ENCODE measurements around the gene NLN. TPM values are rescaled to one million over a fixed set of nuclear protein-coding genes. Genes with fewer than 3 reads are reported as not detected.

Gene NLN
- total and polyA plus RNA-seq, 2 donors (not counting 1 experiment from before 2014, with no cell fraction given): 1.7 to 6.8 TPM

DNA sequence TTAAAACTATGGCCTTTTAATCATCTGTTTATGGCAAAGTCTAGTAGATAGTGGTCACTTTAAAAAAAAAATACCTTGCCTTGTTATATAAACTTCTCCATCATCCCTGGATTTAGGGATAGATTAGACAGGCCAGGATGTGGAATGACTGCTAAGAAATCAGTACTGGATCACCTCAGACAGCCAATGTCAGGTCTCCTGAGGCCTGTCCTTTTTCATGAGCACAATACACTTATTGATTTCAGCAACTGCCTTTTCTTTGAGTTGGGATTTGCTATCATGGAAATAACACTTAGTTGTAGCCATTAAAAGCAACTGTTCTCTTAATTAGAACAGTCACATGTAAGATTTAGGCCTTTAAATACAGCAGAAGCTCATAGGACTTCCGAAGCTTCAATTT is 77.9 kb downstream of the NLN start:
- Histone ChIP-seq H3K9me3 (ENCODE audit: control extremely low read depth in 1 of 3, control insufficient read depth in 2 of 3, insufficient read depth in 1 of 3, low read length in 2 of 3) (peaks cover 0 to 20% (median 10%) of the 10 kb centered on the region in 3 donors), H3K79me2 (ENCODE audit: control insufficient read depth, insufficient read depth, low read length) (no peaks in the 10 kb centered on the region), H4K20me1 (ENCODE audit: control insufficient read depth, insufficient read depth, low read length, poor library complexity, severe bottlenecking) (no peaks in the 10 kb centered on the region), H3K27me3 (replicated peaks in 1 of 4; ENCODE audit: control extremely low read depth in 1 of 4, control insufficient read depth in 3 of 4, insufficient read depth in 4 of 4, low read length in 3 of 4) (no peaks in the 10 kb centered on the region), H3K4me3 (ENCODE audit: control extremely low read depth in 1 of 5, extremely low read depth in 1 of 5, insufficient read depth in 1 of 5, low read depth in 2 of 5, low read length in 4 of 5) (no peak overlapping the region), H3K36me3 (replicated peaks in 1 of 2; ENCODE audit: control extremely low read depth in 1 of 2, control insufficient read depth in 1 of 2, extremely low read depth in 1 of 2, insufficient read depth in 2 of 2, low read length in 1 of 2) (no peaks in the 10 kb centered on the region), H3K27ac (ENCODE audit: low read length in 2 of 2) (no peak overlapping the region), H3K9ac (ENCODE audit: low read length) (no peak overlapping the region), H2AFZ (ENCODE audit: insufficient read depth, low read depth, low read length, poor library complexity, severe bottlenecking) (no peak overlapping the region), H3K4me2 (replicated peaks; ENCODE audit: low read depth, low read length, poor library complexity, severe bottlenecking) (no peak overlapping the region), H3K4me1 (ENCODE audit: control insufficient read depth in 2 of 2, insufficient read depth in 2 of 2, low read length in 2 of 2) (no peaks in the 10 kb centered on the region)
- WGBS (ENCODE audit: insufficient coverage): no CpG with 5 or more reads among the region's 1 CpG
- Mint-ChIP-seq H3K27ac (no peak overlapping the region), H3K4me1 (no peaks in the 10 kb centered on the region), H3K27me3 (no peaks in the 10 kb centered on the region), H3K9me3 (ENCODE audit: insufficient read depth) (no peaks in the 10 kb centered on the region), H3K4me3 (no peak overlapping the region)
- TF ChIP-seq, protein P1, sequence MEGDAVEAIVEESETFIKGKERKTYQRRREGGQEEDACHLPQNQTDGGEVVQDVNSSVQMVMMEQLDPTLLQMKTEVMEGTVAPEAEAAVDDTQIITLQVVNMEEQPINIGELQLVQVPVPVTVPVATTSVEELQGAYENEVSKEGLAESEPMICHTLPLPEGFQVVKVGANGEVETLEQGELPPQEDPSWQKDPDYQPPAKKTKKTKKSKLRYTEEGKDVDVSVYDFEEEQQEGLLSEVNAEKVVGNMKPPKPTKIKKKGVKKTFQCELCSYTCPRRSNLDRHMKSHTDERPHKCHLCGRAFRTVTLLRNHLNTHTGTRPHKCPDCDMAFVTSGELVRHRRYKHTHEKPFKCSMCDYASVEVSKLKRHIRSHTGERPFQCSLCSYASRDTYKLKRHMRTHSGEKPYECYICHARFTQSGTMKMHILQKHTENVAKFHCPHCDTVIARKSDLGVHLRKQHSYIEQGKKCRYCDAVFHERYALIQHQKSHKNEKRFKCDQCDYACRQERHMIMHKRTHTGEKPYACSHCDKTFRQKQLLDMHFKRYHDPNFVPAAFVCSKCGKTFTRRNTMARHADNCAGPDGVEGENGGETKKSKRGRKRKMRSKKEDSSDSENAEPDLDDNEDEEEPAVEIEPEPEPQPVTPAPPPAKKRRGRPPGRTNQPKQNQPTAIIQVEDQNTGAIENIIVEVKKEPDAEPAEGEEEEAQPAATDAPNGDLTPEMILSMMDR (IDR thresholded peaks at IDR 0.05): no peak
- TF ChIP-seq EZH2 (IDR thresholded peaks at IDR 0.05; ENCODE audit: borderline replicate concordance, insufficient read depth, low read depth, low read length, poor library complexity, severe bottlenecking): no peak
- ChIA-PET CTCF (no interaction called here), POLR2A (no interaction called here)
- intact Hi-C loops (cut with micrococcal nuclease): no loop called here
- no peak for ATAC-seq (ENCODE audit: low read depth)
- no peak for DNase-seq

DNA sequence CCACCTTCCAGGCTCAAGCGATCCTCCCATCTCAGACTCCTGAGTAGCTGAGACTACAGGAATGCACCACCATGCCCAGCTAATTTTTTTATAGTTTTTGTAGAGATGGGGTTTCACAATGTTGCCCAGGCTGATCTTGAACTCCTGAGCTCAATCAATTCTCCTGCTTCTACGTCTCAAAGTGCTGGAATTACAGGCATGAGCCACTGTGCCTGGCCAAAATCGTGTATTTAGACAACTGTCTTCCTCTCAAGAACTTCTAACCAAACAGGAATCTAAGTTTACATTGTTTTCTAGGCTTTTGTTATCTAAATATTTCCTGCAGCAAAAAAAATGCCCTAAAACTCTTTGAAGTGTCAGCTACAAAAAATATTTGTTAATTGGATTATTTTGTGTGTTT is 78.8 kb downstream of the NLN start:
- Histone ChIP-seq H3K36me3 (replicated peaks in 1 of 2; ENCODE audit: control extremely low read depth in 1 of 2, control insufficient read depth in 1 of 2, extremely low read depth in 1 of 2, insufficient read depth in 2 of 2, low read length in 1 of 2) (no peaks in the 10 kb centered on the region), H3K79me2 (ENCODE audit: control insufficient read depth, insufficient read depth, low read length) (no peaks in the 10 kb centered on the region), H3K9ac (ENCODE audit: low read length) (no peak overlapping the region), H2AFZ (ENCODE audit: insufficient read depth, low read depth, low read length, poor library complexity, severe bottlenecking) (no peak overlapping the region), H4K20me1 (ENCODE audit: control insufficient read depth, insufficient read depth, low read length, poor library complexity, severe bottlenecking) (no peaks in the 10 kb centered on the region), H3K4me3 (ENCODE audit: control extremely low read depth in 1 of 5, extremely low read depth in 1 of 5, insufficient read depth in 1 of 5, low read depth in 2 of 5, low read length in 4 of 5) (no peak overlapping the region), H3K4me1 (ENCODE audit: control insufficient read depth in 2 of 2, insufficient read depth in 2 of 2, low read length in 2 of 2) (no peaks in the 10 kb centered on the region), H3K4me2 (replicated peaks; ENCODE audit: low read depth, low read length, poor library complexity, severe bottlenecking) (no peak overlapping the region), H3K27ac (ENCODE audit: low read length in 2 of 2) (no peak overlapping the region), H3K27me3 (replicated peaks in 1 of 4; ENCODE audit: control extremely low read depth in 1 of 4, control insufficient read depth in 3 of 4, insufficient read depth in 4 of 4, low read length in 3 of 4) (no peaks in the 10 kb centered on the region), H3K9me3 (ENCODE audit: control extremely low read depth in 1 of 3, control insufficient read depth in 2 of 3, insufficient read depth in 1 of 3, low read length in 2 of 3) (peaks cover 0 to 20% (median 10%) of the 10 kb centered on the region in 3 donors)
- Mint-ChIP-seq H3K9me3 (ENCODE audit: insufficient read depth) (no peaks in the 10 kb centered on the region), H3K27me3 (no peaks in the 10 kb centered on the region), H3K27ac (no peak overlapping the region), H3K4me3 (no peak overlapping the region), H3K4me1 (no peaks in the 10 kb centered on the region)
- intact Hi-C loops (cut with micrococcal nuclease): no loop called here
- POLR2A ChIA-PET: no interaction called here
- 100% methylated on average over 1 of the region's 3 CpGs for WGBS (ENCODE audit: insufficient coverage)
- ATAC-seq (ENCODE audit: low read depth): no peak
- TF ChIP-seq EZH2 (IDR thresholded peaks at IDR 0.05; ENCODE audit: borderline replicate concordance, insufficient read depth, low read depth, low read length, poor library complexity, severe bottlenecking): no peak
- TF ChIP-seq, protein P1 (IDR thresholded peaks at IDR 0.05): no peak
- CTCF ChIA-PET: no interaction called here
- DNase-seq: no peak

All from B cell (primary cell).